SK-N-SH treated with all-trans-retinoic acid at 6 μM for 48 hours (cell line): ENCODE results near the gene SLC6A3.

Source experiments
- ARNTL ChIP-seq: fragments of 450-650 bp; formaldehyde crosslinking; IDR thresholded peaks from 2 replicates; pipeline ENCODE4 v1.5.0; 2020; ENCODE audit warnings: low read depth, mild to moderate bottlenecking, moderate library complexity, borderline replicate concordance
- CSDC2 ChIP-seq: fragments of 250-450 bp; sonication (Bioruptor Pico); IDR thresholded peaks from 2 replicates; pipeline ENCODE4 v1.5.0; 2020; ENCODE audit warnings: mild to moderate bottlenecking, moderate library complexity
- ISL1 ChIP-seq: fragments of 250-450 bp; sonication (Bioruptor Pico); IDR thresholded peaks from 2 replicates; pipeline ENCODE4 v2.1.2; 2022; ENCODE audit warnings: mild to moderate bottlenecking, moderate library complexity
- OSR1 ChIP-seq: fragments of 250-450 bp; sonication (Bioruptor Pico); IDR thresholded peaks from 2 replicates; pipeline ENCODE4 v1.8.0; 2022; ENCODE audit warnings: moderate library complexity, mild to moderate bottlenecking, inconsistent platforms
- TCF4 ChIP-seq: fragments of 250-450 bp; sonication (Bioruptor Pico); IDR thresholded peaks from 2 replicates; pipeline ENCODE4 v1.8.0; 2021; ENCODE audit warnings: mild to moderate bottlenecking, moderate library complexity, borderline replicate concordance
- ZC3H10 ChIP-seq: fragments of 250-450 bp; sonication (Bioruptor Pico); IDR thresholded peaks from 2 replicates; pipeline ENCODE4 v1.5.1; 2021; ENCODE audit warnings: mild to moderate bottlenecking, moderate library complexity
- ZFP3 ChIP-seq: fragments of 250-450 bp; sonication (Bioruptor Pico); IDR thresholded peaks from 2 replicates; pipeline ENCODE4 v1.5.0; 2020; ENCODE audit warnings: mild to moderate bottlenecking, moderate library complexity
- ZFP30 ChIP-seq: fragments of 450-650 bp; formaldehyde crosslinking; IDR thresholded peaks from 2 replicates; pipeline ENCODE4 v1.5.0; 2022; ENCODE audit warnings: mild to moderate bottlenecking, moderate library complexity
- ZNF8 ChIP-seq: fragments of 450-650 bp; formaldehyde crosslinking; IDR thresholded peaks from 2 replicates; pipeline ENCODE4 v1.5.0; 2020; ENCODE audit warnings: mild to moderate bottlenecking, moderate library complexity
- TF ChIP-seq, protein P1 (sequence below): fragments of 250-450 bp; sonication (Bioruptor Pico); IDR thresholded peaks from 2 replicates; pipeline ENCODE4 v1.8.0; 2021; ENCODE audit warnings: low read depth, mild to moderate bottlenecking, moderate library complexity, borderline replicate concordance
- TF ChIP-seq, protein P2 (sequence below): fragments of 250-450 bp; sonication (Bioruptor Pico); IDR thresholded peaks from 2 replicates; pipeline ENCODE4 v1.5.0; 2020; ENCODE audit warnings: mild to moderate bottlenecking, moderate library complexity
- TF ChIP-seq, protein P3 (sequence below): fragments of 250-450 bp; sonication (Bioruptor Pico); IDR thresholded peaks from 2 replicates; pipeline ENCODE4 v1.5.1; 2020; ENCODE audit warnings: low read depth, mild to moderate bottlenecking, moderate library complexity
- TF ChIP-seq, protein P4 (sequence below): fragments of 250-450 bp; sonication (Bioruptor Pico); IDR thresholded peaks from 2 replicates; pipeline ENCODE4 v1.8.0; 2020; ENCODE audit warnings: mild to moderate bottlenecking, moderate library complexity, borderline replicate concordance

DNA sequence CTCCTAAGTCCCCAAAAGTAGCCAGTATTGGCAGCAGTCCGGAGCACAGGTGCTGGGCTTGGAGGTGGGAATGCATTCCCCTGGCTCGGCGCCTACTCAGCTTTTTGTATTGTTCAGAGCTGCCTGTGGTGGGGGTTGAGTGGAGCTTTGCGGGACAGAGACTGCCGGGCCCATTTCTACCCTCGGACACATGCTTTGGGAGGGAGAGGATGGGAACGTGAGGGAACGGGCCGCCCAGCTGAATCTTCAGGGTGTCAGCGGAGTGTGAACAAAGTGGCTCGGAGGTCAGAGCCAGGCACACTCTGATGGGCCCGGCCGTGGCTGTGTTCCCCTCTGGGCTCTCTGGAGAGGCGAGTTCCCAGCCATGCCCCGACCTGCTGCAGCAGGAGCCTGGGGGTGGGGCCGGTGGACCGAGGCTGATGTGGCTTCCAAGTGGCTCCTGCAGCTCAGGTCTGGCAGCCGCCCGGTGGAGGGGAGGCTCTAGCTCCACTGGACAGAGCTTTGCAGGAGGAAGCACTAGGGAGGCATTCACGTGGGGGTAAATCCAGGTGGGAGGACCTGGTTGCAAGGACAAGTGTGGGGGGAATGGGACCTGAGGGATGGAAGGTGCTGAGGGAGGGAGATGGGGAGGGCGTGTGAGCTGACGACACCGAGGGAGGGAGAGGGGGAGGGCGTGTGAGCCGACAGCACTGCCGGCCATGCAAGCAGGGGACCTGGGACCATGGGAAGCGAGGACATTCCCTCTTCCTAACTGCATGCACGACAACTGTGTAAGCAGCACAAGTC, 31.1 kb upstream of the SLC6A3 start:
- TF ChIP-seq, protein P1, sequence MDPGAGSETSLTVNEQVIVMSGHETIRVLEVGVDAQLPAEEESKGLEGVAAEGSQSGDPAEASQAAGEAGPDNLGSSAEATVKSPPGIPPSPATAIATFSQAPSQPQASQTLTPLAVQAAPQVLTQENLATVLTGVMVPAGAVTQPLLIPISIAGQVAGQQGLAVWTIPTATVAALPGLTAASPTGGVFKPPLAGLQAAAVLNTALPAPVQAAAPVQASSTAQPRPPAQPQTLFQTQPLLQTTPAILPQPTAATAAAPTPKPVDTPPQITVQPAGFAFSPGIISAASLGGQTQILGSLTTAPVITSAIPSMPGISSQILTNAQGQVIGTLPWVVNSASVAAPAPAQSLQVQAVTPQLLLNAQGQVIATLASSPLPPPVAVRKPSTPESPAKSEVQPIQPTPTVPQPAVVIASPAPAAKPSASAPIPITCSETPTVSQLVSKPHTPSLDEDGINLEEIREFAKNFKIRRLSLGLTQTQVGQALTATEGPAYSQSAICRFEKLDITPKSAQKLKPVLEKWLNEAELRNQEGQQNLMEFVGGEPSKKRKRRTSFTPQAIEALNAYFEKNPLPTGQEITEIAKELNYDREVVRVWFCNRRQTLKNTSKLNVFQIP (CRISPR knock-in tag), result no peak
- TF ChIP-seq ISL1 (CRISPR knock-in tag), result no peak
- no peak for TF ChIP-seq ARNTL (CRISPR knock-in tag)
- TF ChIP-seq ZNF8 (CRISPR knock-in tag), result no peak
- no peak for TF ChIP-seq ZFP30
- TF ChIP-seq, protein P2, sequence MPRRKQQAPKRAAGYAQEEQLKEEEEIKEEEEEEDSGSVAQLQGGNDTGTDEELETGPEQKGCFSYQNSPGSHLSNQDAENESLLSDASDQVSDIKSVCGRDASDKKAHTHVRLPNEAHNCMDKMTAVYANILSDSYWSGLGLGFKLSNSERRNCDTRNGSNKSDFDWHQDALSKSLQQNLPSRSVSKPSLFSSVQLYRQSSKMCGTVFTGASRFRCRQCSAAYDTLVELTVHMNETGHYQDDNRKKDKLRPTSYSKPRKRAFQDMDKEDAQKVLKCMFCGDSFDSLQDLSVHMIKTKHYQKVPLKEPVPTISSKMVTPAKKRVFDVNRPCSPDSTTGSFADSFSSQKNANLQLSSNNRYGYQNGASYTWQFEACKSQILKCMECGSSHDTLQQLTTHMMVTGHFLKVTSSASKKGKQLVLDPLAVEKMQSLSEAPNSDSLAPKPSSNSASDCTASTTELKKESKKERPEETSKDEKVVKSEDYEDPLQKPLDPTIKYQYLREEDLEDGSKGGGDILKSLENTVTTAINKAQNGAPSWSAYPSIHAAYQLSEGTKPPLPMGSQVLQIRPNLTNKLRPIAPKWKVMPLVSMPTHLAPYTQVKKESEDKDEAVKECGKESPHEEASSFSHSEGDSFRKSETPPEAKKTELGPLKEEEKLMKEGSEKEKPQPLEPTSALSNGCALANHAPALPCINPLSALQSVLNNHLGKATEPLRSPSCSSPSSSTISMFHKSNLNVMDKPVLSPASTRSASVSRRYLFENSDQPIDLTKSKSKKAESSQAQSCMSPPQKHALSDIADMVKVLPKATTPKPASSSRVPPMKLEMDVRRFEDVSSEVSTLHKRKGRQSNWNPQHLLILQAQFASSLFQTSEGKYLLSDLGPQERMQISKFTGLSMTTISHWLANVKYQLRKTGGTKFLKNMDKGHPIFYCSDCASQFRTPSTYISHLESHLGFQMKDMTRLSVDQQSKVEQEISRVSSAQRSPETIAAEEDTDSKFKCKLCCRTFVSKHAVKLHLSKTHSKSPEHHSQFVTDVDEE (CRISPR knock-in tag), result no peak
- TF ChIP-seq, protein P3, sequence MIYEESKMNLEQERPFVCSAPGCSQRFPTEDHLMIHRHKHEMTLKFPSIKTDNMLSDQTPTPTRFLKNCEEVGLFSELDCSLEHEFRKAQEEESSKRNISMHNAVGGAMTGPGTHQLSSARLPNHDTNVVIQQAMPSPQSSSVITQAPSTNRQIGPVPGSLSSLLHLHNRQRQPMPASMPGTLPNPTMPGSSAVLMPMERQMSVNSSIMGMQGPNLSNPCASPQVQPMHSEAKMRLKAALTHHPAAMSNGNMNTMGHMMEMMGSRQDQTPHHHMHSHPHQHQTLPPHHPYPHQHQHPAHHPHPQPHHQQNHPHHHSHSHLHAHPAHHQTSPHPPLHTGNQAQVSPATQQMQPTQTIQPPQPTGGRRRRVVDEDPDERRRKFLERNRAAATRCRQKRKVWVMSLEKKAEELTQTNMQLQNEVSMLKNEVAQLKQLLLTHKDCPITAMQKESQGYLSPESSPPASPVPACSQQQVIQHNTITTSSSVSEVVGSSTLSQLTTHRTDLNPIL (CRISPR knock-in tag), result no peak
- no peak for TF ChIP-seq ZC3H10
- TF ChIP-seq, protein P4, sequence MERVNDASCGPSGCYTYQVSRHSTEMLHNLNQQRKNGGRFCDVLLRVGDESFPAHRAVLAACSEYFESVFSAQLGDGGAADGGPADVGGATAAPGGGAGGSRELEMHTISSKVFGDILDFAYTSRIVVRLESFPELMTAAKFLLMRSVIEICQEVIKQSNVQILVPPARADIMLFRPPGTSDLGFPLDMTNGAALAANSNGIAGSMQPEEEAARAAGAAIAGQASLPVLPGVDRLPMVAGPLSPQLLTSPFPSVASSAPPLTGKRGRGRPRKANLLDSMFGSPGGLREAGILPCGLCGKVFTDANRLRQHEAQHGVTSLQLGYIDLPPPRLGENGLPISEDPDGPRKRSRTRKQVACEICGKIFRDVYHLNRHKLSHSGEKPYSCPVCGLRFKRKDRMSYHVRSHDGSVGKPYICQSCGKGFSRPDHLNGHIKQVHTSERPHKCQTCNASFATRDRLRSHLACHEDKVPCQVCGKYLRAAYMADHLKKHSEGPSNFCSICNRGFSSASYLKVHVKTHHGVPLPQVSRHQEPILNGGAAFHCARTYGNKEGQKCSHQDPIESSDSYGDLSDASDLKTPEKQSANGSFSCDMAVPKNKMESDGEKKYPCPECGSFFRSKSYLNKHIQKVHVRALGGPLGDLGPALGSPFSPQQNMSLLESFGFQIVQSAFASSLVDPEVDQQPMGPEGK (CRISPR knock-in tag), result no peak
- no peak for TF ChIP-seq ZFP3 (CRISPR knock-in tag)
- TF ChIP-seq CSDC2 (CRISPR knock-in tag), result no peak
- no peak for TF ChIP-seq OSR1 (CRISPR knock-in tag)
- no peak for TF ChIP-seq TCF4 (CRISPR knock-in tag)
